ENCODE results near the gene RNF144A.

GRCh38 chr2:7034303-7034702 lies 117.1 kb downstream of the RNF144A start:
- TF ChIP-seq POLR2AphosphoS5 (IDR thresholded peaks at IDR 0.05; ENCODE audit: low read depth, low read length): no peak
- no peak for TF ChIP-seq REST (IDR thresholded peaks at IDR 0.05; ENCODE audit: insufficient read depth in 1 of 2, low read depth in 2 of 2, low read length in 2 of 2)
- no peak for TF ChIP-seq TAF1 (IDR thresholded peaks at IDR 0.05; ENCODE audit: borderline replicate concordance, insufficient read depth, low read length)
- no peak for TF ChIP-seq FOXP2 (optimal IDR thresholded peaks at IDR 0.05; ENCODE audit: borderline replicate concordance, extremely low read depth, extremely low read length, insufficient read depth)
